ENCODE measurements around the gene ITIH4. TPM values are rescaled to one million over a fixed set of nuclear protein-coding genes. Genes with fewer than 3 reads are reported as not detected.

The ITIH4 gene
- total RNA-seq, 4 donors from 2014 or later: 3.9 to 8.6 (median 7.5) TPM

- H3K27ac ChIP-seq: no peak overlapping the region
- H3K36me3 ChIP-seq: no peaks in the 10 kb centered on the region
- WGBS, 2 donors: 96 to 100% methylated on average over 7 to 10 of the region's 10 CpGs
- no peaks in the 10 kb centered on the region for H3K9me3 ChIP-seq
- no peak for TF ChIP-seq CTCF (IDR thresholded peaks at IDR 0.05)
- no peak for TF ChIP-seq POLR2A (IDR thresholded peaks at IDR 0.05)
- no peaks in the 10 kb centered on the region for H3K27me3 ChIP-seq
- intact Hi-C loops (cut with DNase I): no loop called here
- DNase-seq: no peak
- H3K4me3 ChIP-seq (replicated peaks in 1 of 3): no peak overlapping the region
- H3K4me1 ChIP-seq: no peaks in the 10 kb centered on the region
Measured at GRCh38 chr3:52816654-52817053, 13.8 kb downstream of the ITIH4 start.

GRCh38 chr3:52816199-52816598 lies 14.3 kb downstream of the ITIH4 start:
- H3K36me3 ChIP-seq: no peaks in the 10 kb centered on the region
- WGBS, 2 donors: 91 to 100% methylated on average over 5 to 6 of the region's 6 CpGs
- DNase-seq: no peak
- TF ChIP-seq CTCF (IDR thresholded peaks at IDR 0.05) (no peak), POLR2A (IDR thresholded peaks at IDR 0.05) (no peak)
- no peak overlapping the region for H3K27ac ChIP-seq
- no peak overlapping the region for H3K4me3 ChIP-seq (replicated peaks in 1 of 3)
- no peaks in the 10 kb centered on the region for H3K4me1 ChIP-seq
- intact Hi-C loops (cut with DNase I): no loop called here
- H3K9me3 ChIP-seq: no peaks in the 10 kb centered on the region
- H3K27me3 ChIP-seq: no peaks in the 10 kb centered on the region

- intact Hi-C loops (cut with DNase I): no loop called here
- no peak overlapping the region for H3K27ac ChIP-seq
- H3K9me3 ChIP-seq: no peaks in the 10 kb centered on the region
- no peak overlapping the region for H3K4me3 ChIP-seq (replicated peaks in 1 of 3)
- DNase-seq: no peak
- H3K4me1 ChIP-seq: no peaks in the 10 kb centered on the region
- H3K36me3 ChIP-seq: no peaks in the 10 kb centered on the region
- no peaks in the 10 kb centered on the region for H3K27me3 ChIP-seq
- TF ChIP-seq POLR2A (IDR thresholded peaks at IDR 0.05) (no peak), CTCF (IDR thresholded peaks at IDR 0.05) (no peak)
- WGBS, 2 donors: 90 to 93% methylated on average over 5 to 8 of the region's 8 CpGs
Measured at GRCh38 chr3:52813810-52814209, 16.7 kb downstream of the ITIH4 start.

- no peaks in the 10 kb centered on the region for H3K9me3 ChIP-seq
- no peak for TF ChIP-seq POLR2A (IDR thresholded peaks at IDR 0.05)
- no peak for TF ChIP-seq CTCF (IDR thresholded peaks at IDR 0.05)
- H3K27ac ChIP-seq: no peak overlapping the region
- WGBS, 2 donors: 82 to 89% methylated on average over 7 of the region's 7 CpGs
- H3K4me3 ChIP-seq (replicated peaks in 1 of 3): no peak overlapping the region
- DNase-seq: no peak
- no peaks in the 10 kb centered on the region for H3K36me3 ChIP-seq
- H3K4me1 ChIP-seq: no peaks in the 10 kb centered on the region
- intact Hi-C loops (cut with DNase I): no loop called here
- no peaks in the 10 kb centered on the region for H3K27me3 ChIP-seq
Measured at GRCh38 chr3:52811452-52812011, 18.9 kb downstream of the ITIH4 start.

- Histone ChIP-seq H3K4me1 (no peaks in the 10 kb centered on the region), H3K27me3 (no peaks in the 10 kb centered on the region), H3K27ac (no peak overlapping the region), H3K36me3 (no peaks in the 10 kb centered on the region), H3K9me3 (no peaks in the 10 kb centered on the region), H3K4me3 (replicated peaks in 1 of 3) (no peak overlapping the region)
- TF ChIP-seq POLR2A (IDR thresholded peaks at IDR 0.05): no peak
- no peak for TF ChIP-seq CTCF (IDR thresholded peaks at IDR 0.05)
- intact Hi-C loops (cut with DNase I): no loop called here
- WGBS, 2 donors: 89 to 94% methylated on average over 11 of the region's 11 CpGs
- DNase-seq: no peak
Measured at GRCh38 chr3:52810923-52811322, 19.5 kb downstream of the ITIH4 start.

Data from thyroid gland (tissue), 4 donors.